Sigmoid colon (tissue), 7 donors: Measurements from ENCODE around the gene C2CD4C. TPM values are rescaled to one million over a fixed set of nuclear protein-coding genes. Genes with fewer than 3 reads are reported as not detected.

Experiments used
- DNase-seq: peaks from one replicate; pipeline ENCODE4 v3.0.0-alpha.2; 2019
- H3K27ac ChIP-seq, 4 donors: fragments of 200-600 bp; sonication (generic); one replicate each; pipeline ENCODE4 v1.5.1; 2016 to 2019; ENCODE audit warnings: mild to moderate bottlenecking in 1 of 4
- H3K27me3 ChIP-seq, 3 donors: fragments of 200-600 bp; sonication (generic); one replicate each; pipeline ENCODE4 v1.5.1; 2019; ENCODE audit warnings: mild to moderate bottlenecking in 1 of 3
- H3K36me3 ChIP-seq, 4 donors: fragments of 200-600 bp; sonication (generic); one replicate each; pipeline ENCODE4 v1.5.1; 2016 to 2019
- H3K4me1 ChIP-seq, 4 donors: fragments of 200-600 bp; sonication (generic); one replicate each; pipeline ENCODE4 v1.5.1; 2017 to 2019
- H3K4me3 ChIP-seq, 4 donors: fragments of 200-600 bp; sonication (generic); one replicate each; pipeline ENCODE4 v1.5.1; 2017 to 2019; ENCODE audit warnings: mild to moderate bottlenecking in 2 of 4, moderate library complexity in 1 of 4
- H3K9me3 ChIP-seq, 4 donors: fragments of 200-600 bp in 3 of 4; sonication (generic) in 3 of 4; one replicate each; pipeline versions ENCODE4 v1.5.1 to v1.6.1; 2013 to 2019
- CTCF ChIP-seq, 4 experiments: fragments of 450-650 bp in 3 of 4; fragments of 200-600 bp in 1 of 4; IDR thresholded peaks; one replicate each; pipeline ENCODE4 v1.5.1; 2016 to 2019; ENCODE audit warnings: antibody characterized with exemption in 4 of 4, mild to moderate bottlenecking in 3 of 4, moderate library complexity in 2 of 4
- EP300 ChIP-seq, 4 donors: sonication (generic); formaldehyde crosslinking; IDR thresholded peaks; one replicate each; pipeline ENCODE4 v1.6.1; 2017; ENCODE audit warnings: antibody characterized with exemption in 4 of 4
- POLR2A ChIP-seq, 2 donors: fragments of 450-650 bp; IDR thresholded peaks; one replicate each; pipeline ENCODE4 v1.6.1; 2016; ENCODE audit warnings: antibody characterized with exemption in 2 of 2, mild to moderate bottlenecking in 2 of 2, moderate library complexity in 2 of 2
- POLR2AphosphoS5 ChIP-seq, 4 donors: sonication (generic); formaldehyde crosslinking; IDR thresholded peaks; one replicate each; pipeline ENCODE4 v1.6.1; 2017; ENCODE audit warnings: antibody characterized with exemption in 4 of 4
- WGBS, 2 donors: extraction: QIAGEN DNeasy Blood & Tissue Kit; methylation state at CpG; one replicate each; pipeline ENCODE4 v1.1.7; 2013; 5-methylcytosine and 5-hydroxymethylcytosine counted together
- intact Hi-C: fragments of 100-400 bp; cut with DNase I; formaldehyde crosslinking; loops from one replicate; pipeline ENCODE4 v1.15.1; 2023
- polyA plus RNA-seq, 3 donors: library from polyadenylated mRNA; stranded (reverse); fragments of 200-250 nt; gene quantifications; one replicate each; pipeline ENCODE4 v1.2.3, GENCODE V29; 2013
- total RNA-seq, 4 donors: library from RNA; depleted of rRNA; stranded (reverse); fragments of >200 nt; gene quantifications; one replicate each; pipeline ENCODE4 v1.1.0, GENCODE V29; 2016
- donor health status: healthy with polysubstance abuse.
- donor health status: Bipolar disorder and iron deficiency.
- donor health status: healthy.

Gene C2CD4C, protein sequence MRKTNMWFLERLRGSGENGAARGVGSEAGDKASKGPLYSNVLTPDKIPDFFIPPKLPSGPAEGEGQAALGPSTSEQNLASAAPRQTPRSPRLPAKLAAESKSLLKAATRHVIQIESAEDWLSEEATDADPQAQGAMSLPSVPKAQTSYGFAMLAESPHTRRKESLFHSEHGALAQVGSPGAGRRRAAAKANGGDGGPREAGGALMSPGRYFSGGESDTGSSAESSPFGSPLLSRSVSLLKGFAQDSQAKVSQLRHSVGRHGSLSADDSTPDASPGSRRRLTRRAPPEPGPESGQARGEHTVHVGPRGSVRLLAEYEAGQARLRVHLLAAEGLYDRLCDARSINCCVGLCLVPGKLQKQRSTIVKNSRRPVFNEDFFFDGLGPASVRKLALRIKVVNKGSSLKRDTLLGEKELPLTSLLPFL
- total RNA-seq, result 1 to 10 TPM in 1 of 4 donors, under 1 TPM in 3; 0.55 to 1.2 (median 0.76) TPM
- polyA plus RNA-seq, result under 1 TPM in 2 of 3 donors, not detected in 1; under 0.01 to 0.96 TPM

- H3K27me3 ChIP-seq, result peaks cover 28 to 74% (median 71%) of the 10 kb centered on the region in 3 donors
- 1% methylated on average over 80 of the region's 80 CpGs for WGBS, 2 donors
Observed at GRCh38 chr19:408902-409515, at the start of gene C2CD4C. C2CD4C (minus strand) TSS chr19:409147; CDS start chr19:408361, 786 bp downstream.

GRCh38 chr19:458091-459042 lies 49.4 kb upstream of the C2CD4C start:
- Histone ChIP-seq H3K4me3 (no peak overlapping the region), H3K9me3 (no peaks in the 10 kb centered on the region), H3K27ac (no peak overlapping the region), H3K27me3 (no peaks in the 10 kb centered on the region), H3K36me3 (no peaks in the 10 kb centered on the region), H3K4me1 (peaks cover 0 to 21% (median 18%) of the 10 kb centered on the region in 4 donors)
- 97 to 98% methylated on average over 89 of the region's 89 CpGs for WGBS, 2 donors
- DNase-seq, result no peak
- TF ChIP-seq EP300 (IDR thresholded peaks at IDR 0.05), result no peak
- TF ChIP-seq POLR2A (IDR thresholded peaks at IDR 0.05), result no peak
- no peak for TF ChIP-seq POLR2AphosphoS5 (IDR thresholded peaks at IDR 0.05)
- TF ChIP-seq CTCF (IDR thresholded peaks at IDR 0.05), result no peak
- intact Hi-C loops, result no loop called here

More at GRCh38 chr19:408902-409515, at the start of gene C2CD4C:
- H3K27ac ChIP-seq, result no peak within 1 kb of the TSS
- H3K36me3 ChIP-seq, result no peaks in the 10 kb centered on the region
- H3K4me3 ChIP-seq, result peak within 1 kb of the TSS; percentile 22 to 53 (median 44)
- TF ChIP-seq POLR2AphosphoS5 (IDR thresholded peaks at IDR 0.05) (no peak), EP300 (IDR thresholded peaks at IDR 0.05) (no peak), POLR2A (IDR thresholded peaks at IDR 0.05) (no peak), CTCF (IDR thresholded peaks at IDR 0.05) (no peak)
- H3K9me3 ChIP-seq, result no peaks in the 10 kb centered on the region
- peaks cover 0 to 24% (median 21%) of the 10 kb centered on the region in 4 donors for H3K4me1 ChIP-seq
- intact Hi-C loops, result no loop called here
- DNase-seq, result no peak

DNA sequence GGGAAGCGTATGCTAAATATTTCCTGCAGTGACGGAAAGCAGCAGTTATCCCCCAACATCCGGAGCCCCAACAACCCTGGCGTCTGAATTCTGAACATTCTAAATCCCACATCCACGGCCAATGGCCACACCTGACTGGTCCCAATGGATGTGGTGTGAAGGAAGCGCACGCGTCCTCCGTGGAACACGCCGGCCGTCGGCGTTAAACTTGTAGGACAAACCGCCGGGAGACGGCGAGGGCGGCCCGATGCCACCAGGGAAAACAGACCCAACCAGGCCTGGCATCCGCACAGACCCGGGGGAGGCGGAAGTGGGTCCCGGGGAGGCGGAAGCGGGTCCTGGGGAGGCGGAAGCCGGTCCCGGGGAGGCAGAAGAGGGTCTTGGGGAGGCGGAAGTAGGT lies 48.7 kb upstream of the C2CD4C start:
- Histone ChIP-seq H3K27ac (no peak overlapping the region), H3K36me3 (no peaks in the 10 kb centered on the region), H3K4me1 (peaks cover 0 to 21% (median 18%) of the 10 kb centered on the region in 4 donors), H3K9me3 (no peaks in the 10 kb centered on the region), H3K27me3 (no peaks in the 10 kb centered on the region), H3K4me3 (no peak overlapping the region)
- DNase-seq, result no peak
- intact Hi-C loops, result no loop called here
- no peak for TF ChIP-seq CTCF (IDR thresholded peaks at IDR 0.05)
- no peak for TF ChIP-seq POLR2A (IDR thresholded peaks at IDR 0.05)
- no peak for TF ChIP-seq POLR2AphosphoS5 (IDR thresholded peaks at IDR 0.05)
- no peak for TF ChIP-seq EP300 (IDR thresholded peaks at IDR 0.05)
- WGBS, 2 donors, result 96 to 98% methylated on average over 30 of the region's 30 CpGs

DNA sequence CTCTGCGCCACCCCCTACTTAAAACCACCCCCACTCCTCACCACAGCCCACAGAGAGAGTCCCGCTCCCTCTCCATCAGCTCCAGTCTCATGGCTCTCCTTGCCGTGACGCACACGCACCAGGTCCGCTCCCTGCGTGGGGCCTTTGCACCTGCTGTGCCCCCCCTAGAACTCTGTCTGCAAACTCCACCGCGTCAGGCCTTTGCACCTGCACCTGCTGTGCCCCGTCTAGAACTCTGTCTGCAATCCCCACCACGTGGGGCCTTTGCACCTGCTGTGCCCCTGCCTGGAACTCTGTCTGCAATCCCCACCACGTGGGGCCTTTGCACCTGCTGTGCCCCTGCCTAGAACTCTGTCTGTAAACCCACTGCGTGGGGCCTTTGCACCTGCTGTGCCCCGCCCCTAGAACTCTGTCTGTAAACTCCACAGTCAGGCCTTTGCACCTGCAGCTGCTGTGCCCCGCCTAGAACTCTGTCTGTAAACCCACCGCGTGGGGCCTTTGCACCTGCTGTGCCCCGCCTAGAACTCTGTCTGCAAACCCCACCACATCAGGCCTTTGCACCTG lies 47.7 kb upstream of the C2CD4C start:
- Histone ChIP-seq H3K4me3 (no peak overlapping the region), H3K9me3 (no peaks in the 10 kb centered on the region), H3K4me1 (peaks cover 0 to 15% (median 13%) of the 10 kb centered on the region in 4 donors), H3K27me3 (no peaks in the 10 kb centered on the region), H3K36me3 (no peaks in the 10 kb centered on the region), H3K27ac (no peak overlapping the region)
- intact Hi-C loops, result no loop called here
- DNase-seq, result no peak
- TF ChIP-seq POLR2A (IDR thresholded peaks at IDR 0.05) (no peak), EP300 (IDR thresholded peaks at IDR 0.05) (no peak), POLR2AphosphoS5 (IDR thresholded peaks at IDR 0.05) (no peak), CTCF (IDR thresholded peaks at IDR 0.05) (no peak)
- WGBS, 2 donors, result 48 to 78% methylated on average over 18 of the region's 18 CpGs
